GM19467 (cell line): Measurements from ENCODE around the gene LGALS3BP.
"Not testable (repeated sequence)": the region's sequence is repeated elsewhere in the genome, so short reads cannot be mapped to it uniquely, and the experiment has no call there.

ENCODE experiments used
- ATAC-seq: cut with Tn5 transposase; IDR thresholded peaks from one replicate; pipeline ENCODE4 v1.9.1; 2021; ENCODE audit warnings: mild to moderate bottlenecking, moderate library complexity; ENCODE audit not compliant: unreplicated experiment

Gene LGALS3BP

DNA sequence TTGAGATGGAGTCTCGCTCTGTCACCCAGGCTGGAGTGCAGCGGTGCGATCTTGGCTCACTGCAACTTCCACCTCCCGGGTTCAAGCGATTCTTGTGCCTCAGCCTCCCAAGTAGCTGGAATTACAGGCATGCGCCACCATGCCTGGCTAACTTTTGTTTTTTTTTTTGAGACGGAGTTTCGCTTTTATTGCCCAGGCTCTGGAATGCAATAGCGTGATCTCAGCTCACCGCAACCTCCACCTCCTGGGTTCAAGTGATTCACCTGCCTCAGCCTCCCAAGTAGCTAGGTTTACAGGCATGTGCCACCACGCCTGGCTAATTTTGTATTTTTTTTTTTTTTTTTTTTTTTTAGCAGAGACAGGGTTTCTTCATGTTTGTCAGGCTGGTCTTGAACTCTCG is 34.3 kb downstream of the LGALS3BP start:
- ATAC-seq, result not testable (repeated sequence)

DNA sequence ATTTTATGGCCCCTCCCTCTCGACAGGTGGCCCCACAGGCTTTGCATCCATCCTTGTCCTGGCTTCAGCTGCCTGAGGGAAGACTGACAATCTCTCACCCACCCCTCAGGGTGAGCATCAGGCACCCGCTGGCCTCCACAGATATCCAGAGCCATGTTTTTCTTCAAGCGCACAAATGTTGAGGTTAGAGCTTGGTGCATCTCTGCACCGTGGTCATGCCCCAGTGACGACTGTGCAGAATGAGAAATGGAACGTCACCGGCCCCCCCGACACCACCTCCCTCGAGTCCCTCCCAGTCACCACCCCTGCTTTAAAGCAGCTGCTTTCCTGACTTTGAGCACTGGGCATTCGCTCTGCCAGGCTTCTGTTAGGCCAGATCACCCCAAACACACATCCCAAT is 34.8 kb downstream of the LGALS3BP start:
- ATAC-seq, result no peak

DNA sequence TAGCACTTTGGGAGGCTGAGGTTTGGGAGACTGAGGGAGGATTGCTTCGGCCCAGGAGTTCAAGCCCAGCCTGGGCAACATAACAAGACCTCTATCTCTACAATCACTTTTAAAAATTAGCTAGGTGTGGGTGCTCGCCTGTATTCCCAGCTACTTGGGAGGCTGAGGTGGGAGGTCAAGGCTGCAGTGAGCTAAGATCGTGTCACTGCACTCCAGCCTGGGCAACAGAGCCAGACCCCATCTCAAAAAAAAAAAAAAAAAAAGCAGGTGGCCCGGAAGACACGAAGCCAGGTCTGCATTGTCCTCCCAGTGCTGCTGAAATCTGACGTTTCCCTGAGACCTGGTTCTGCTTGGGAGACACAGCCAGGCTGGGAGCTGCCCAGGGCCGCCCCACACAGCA is 35.7 kb downstream of the LGALS3BP start:
- ATAC-seq, result no peak

DNA sequence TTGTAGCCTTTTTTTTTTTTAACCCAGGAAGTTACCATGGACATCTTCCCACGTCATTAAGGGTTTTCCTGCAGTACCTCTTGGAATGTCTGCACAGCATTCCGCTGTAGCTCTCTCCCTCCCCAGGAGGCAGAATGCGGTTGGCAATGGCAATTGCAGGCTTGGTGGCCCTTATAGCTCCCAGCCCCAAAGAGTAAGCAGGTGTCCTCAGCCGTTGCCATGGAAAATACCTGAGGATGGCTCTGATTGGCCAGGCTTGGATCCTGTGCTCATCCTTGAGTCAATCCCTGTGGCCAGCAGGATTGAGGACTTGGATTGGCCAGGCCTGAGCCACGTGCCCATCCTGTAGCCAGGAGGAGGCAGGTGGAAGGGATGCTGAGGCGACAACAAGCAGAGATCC is 39.0 kb downstream of the LGALS3BP start:
- ATAC-seq, result no peak

DNA sequence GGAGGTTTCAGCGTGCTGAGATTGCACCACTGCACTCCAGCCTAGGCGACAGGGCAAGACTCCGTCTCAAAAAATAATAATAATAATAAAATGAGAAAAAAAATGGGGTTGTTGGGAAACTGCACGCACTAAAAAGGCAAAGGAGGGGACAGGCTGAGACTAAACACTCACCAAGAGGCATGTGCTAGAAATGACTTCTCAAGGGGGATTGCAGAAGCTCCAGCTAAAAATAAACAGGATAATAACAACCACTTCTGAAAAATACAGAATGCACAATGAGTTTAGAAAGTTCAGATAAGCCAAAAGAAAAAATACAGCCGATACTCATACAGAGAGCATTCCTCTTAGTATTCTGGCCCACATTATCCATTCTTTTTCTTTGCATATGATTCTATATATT is 39.5 kb downstream of the LGALS3BP start:
- no peak for ATAC-seq

DNA sequence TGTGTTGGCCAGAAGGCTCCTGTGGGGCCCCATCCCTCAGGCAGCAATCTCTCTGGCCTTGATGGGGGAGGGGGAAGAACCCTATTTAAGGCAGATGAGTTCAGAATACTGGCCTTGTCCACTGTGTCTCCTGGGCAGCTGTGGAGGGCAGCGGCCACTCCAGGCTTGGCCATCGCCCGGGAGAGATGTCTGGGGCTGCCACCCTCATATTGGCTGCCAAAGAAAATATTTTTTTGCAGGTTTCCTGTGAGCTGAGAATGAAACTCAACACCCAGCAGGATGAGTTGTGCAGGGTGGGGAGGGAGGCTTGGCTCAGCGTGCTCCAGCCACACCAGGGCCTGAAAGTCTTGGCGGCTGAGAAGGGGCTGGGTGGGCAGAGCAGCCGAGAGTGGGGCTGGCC is 40.1 kb downstream of the LGALS3BP start:
- no peak for ATAC-seq

DNA sequence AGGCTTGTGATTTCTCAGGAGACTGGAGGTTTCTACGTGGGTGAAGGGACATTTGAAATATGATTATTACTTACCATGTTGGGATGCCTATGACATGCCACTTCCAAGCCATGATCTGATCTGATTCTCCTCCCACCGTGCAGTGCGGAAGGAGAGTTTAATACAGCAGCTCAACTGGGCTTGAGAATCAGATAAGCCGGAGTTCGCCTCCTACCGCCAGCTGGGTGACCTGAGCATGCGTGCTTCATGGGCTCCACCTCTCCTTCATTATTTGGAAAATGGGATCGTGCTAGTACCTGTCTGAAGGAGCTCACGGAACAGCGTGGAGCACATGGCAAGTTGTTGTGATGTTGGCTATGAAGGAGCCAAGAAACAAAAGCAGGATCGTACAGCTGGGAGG is 42.2 kb downstream of the LGALS3BP start:
- ATAC-seq, result no peak

DNA sequence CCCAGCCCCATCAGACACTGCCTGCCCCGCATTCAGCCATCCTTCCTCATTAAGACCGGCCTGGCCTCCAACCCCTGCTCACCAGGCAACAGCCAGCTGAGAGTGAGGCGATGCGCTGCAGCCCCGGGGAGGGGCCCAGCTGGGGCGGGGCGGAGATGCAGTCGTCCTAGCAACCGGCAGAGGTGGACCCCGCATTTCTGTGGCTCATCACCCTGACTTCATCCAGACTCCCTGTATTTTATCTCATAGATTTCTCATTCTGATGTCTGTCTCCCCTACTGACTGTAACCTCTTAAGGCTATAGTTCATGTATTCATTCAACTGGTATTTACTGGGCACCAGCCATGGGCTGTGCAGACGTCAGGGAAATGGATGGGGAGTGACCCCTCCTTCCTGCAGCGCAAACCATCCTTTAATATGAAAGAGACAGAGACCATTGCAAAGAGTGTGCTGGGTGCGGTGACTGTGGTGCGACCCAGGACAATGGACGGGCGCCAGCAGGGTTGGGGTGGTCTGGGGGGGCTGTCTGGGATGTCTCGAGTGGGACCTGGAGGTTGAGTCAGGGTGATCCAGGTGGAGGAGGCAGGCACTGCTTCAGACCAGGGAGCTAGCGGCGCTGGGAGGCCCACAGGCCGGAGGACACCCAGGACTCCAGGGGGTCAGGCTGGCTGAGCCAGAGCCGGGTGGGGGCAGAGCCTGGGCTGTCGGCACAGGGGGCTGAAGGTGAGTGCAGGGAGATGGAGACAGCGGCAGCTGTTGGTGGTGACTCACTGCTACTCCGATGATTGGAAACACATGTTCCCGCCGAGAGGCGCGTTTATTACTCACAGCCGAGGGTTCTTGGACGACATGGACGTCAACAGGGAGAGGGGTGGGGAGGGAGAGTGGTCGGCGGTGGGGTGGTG is 44.1 kb downstream of the LGALS3BP start:
- no peak for ATAC-seq

DNA sequence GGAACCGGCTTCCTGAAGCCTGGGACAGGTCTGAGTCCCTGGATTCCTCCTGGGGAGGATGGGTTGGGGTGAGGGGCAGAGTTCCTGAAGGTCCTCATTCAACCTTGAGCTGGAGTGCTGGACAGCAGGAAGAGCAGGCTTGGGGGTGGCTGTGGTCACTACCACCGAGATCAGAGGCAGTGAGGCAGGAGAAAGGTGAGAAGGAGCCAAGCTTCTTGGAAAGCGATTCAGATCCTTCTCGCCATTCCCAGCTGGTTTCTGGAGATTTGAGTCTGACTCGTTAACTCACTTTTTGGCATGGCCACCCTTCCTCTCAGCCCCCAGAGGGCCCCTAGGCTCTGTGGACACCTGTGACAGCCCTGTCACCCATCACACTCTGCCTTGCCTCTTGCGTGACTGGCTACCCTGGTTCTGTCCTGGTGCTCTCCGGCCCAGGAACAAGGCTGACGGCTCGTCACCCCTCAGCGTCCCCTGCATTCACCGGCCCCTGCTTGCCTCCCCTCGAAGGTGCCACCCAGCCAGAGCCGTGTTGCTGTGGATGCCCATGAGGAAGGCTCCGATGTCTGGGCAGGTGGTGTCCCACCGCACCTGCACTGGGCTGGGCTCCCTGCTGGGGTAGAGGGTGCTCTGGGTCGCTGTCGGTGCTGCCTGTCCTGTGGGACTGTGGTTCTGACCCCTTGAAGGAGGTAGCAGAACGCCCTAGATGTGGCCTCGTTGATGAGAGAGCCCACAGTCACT is 44.9 kb downstream of the LGALS3BP start:
- ATAC-seq, result no peak

DNA sequence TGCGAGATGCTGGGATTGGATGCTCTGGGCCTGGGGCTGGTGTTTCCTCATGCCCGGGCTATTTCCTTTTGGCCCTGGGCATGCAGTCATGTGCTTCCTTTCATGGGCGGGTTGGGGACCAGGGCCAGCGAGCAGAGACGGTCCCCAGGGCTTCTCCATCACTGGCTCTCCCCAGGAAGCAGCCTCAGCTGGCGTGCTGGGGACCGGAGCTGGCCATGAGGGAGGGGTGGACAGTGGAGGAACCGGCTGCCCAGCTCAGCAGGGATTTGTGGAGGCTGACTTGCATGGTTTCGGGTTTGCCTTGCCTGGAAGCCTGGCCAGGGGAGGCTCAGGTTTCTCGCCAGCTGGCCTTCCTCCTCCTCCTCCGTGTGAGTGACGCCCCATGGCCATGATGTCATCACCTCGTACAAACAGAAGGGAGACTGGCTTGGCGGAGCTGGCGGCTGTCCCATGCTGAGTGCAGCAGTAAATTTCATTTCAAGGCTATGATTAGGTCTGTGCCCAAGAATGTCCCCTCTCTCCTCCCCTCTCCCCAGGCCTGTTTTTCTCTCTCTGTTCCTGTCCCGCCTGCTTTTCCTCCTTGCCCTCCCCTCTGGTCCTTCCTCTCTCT is 45.7 kb downstream of the LGALS3BP start:
- no peak for ATAC-seq

DNA sequence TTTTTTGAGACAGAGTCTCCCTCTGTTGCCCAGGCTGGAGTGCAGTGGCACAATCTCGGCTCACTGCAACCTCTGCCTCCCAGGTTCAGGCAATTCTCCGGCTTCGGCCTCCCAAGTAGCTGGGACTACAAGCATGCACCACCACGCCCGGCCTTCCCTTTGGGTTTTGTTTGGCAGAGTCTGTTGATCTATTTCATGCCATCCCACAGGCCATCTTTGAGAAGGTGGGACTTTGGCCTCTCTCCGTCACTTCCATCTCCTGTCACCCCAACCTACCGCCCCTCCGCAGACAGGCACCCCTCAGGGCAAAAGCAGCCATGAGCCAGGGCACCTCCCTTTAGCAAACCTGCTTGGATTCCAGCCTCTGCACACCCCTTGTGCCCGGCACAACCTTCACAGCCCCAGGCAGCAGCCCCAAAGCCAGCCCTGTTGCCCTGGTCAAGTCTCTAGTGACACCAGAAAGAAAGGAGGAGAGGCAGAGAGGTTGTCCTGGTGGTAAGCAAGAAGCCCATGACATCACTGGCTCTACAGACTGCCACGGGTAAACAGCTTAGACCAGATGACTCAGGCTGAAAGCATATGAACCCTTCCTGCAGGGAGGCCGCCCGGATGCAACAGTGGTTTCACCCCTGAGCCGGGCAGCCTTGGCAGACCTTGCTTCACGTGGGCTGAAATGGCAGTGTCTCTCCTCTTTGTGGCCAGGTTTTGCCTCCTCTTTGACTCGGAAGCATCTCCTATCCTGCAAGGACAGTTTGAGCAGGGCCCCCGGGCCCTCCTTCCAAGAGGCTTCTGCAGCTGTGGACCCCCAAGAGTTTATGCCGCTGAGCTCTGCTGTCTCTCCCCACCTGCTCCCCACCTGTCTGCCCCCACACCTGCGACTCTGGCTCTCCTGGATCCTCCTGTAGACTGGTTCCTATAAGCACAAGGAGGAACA is 46.4 kb downstream of the LGALS3BP start:
- ATAC-seq, result no peak

DNA sequence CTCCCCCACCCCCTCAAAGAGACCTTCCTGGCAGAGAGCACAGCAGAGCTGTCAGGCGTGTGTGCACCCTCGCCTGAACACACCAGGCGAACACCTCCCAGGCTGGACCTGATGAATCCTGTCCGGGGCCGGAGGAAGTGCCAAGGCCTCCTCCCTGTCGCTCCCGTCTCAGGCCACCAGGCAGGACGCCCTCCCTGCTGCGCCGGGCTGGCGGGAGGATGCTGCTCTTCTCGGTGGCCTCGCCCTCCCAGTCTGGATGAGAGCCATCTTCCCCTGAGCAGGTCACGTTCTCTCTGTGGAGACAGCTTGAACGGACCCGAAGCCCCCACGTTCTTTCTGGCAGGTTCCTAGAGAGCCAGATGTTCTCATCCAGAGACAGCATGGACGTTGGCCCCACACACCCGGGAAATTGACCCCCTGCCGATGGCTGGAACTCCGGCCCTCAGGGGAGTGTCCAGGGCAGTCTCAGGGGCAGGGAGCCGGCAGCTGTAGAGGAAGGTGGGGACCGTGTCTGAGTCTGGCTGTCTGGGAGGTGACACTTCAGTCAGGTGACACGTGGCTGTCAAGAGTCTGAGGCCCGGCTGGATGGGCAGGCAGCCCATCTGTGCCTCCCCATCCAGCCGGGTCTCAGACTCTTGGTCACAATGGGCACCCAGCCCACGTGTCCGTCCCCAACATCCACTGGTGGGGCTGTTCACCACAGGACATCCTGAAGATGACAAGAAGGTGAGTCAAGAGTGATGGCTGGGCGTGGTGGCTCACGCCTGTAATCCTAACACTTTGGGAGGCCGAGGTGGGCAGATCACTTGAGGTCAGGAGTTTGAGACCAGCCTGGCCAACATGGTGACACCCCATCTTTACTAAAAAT is 49.6 kb downstream of the LGALS3BP start:
- ATAC-seq, result no peak

DNA sequence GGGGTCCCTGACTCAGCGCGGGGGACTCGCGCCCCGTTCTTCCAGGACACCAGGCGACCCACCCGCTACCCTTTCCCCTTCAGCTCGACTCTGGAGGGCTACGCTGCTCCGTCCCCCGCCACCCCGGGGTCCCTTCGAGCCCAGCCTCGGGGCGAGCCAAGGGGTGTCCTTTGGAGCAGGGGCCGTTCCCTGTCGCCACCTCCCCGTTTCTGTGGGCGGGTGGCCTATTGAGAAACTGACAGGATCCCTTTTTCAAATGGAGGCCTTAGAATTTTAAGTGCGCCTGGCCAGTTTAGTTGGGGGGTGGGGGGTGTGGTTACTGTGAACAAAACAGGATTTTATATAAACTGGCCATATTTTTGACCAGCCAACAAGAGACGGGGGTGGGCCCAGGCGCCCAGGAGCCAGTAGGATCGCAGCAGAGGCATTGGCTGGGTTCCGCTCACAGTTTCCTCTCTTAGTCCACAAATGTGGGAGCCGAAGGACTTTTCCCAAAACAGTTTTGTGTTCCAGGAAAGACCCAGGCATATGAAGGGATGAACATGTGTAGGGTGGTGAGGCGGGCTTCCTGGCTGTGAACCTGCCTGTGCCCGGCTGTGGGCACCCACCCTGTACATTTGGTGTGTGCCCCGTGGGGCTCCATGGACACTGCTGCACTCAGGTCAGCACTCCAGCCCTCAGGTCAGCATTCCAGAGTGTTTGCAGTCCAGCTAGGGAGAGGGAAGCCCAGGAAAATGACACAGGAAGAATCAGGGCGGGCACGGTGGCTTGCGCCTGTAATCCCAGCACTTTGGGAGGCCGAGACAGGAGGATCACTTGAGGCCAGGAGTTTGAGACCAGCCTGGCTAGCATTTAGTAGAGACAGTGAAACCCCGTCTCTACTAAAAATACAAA is 53.8 kb downstream of the LGALS3BP start:
- ATAC-seq, result no peak

DNA sequence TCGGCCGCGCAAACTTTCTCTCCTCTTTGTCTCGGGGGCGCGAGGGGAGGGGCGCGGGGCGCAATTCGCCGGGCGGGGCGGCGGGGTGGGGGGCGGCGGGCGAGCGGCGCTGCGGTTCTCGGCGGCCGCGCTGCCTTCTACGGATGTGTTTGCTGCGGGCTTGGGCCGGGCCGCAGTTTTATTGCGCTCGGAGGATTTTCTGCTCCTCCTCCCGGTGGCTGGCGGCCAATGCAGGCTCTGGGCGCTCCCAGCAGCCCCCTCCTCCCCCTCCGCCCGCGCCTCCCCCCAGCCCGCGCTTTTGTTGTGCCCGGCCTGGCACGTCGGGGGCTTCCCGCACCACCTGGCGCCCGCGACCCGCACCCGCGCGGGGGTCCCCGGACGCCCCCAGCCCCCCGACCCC is 54.5 kb downstream of the LGALS3BP start, which contains the start of gene TIMP2:
TSS of gene TIMP2 (minus strand) at position 154 of the 400 bp plus-strand sequence. CDS start 299 bp downstream, outside the sequence.
- no peak for ATAC-seq

DNA sequence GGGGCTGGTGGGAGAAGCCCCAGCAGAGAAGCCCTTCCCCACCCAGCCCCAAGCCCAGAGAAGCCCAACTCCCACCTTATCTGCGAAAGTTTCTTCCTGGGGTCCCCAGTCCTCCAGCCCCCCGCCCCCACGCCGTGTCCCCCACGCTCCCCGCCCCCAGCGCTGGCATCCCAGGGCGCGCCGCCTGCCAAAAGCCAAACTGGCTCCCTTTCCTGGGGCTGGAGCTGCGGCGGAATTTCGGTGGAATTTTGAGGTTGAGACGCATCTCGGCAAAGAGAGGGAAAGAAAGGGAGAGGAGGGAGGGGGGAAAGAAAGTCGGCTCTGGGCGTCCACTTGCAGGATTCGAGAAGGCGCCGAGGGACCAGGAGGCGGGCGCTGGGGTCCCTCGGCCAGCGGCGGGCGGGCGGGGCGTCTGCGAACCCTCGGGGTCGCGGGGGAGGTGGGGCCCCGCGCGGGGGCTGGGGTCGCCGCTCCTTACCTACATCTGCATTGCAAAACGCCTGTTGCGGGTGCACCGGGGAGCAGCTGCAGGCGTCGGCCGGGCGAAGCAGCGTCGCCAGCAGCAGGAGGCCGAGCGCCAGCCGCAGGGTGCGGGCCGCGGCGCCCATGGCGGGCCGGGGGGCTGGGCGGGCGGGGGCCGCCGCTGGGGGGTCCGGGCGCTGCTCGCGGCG is 55.1 kb downstream of the LGALS3BP start:
- ATAC-seq, result no peak

DNA sequence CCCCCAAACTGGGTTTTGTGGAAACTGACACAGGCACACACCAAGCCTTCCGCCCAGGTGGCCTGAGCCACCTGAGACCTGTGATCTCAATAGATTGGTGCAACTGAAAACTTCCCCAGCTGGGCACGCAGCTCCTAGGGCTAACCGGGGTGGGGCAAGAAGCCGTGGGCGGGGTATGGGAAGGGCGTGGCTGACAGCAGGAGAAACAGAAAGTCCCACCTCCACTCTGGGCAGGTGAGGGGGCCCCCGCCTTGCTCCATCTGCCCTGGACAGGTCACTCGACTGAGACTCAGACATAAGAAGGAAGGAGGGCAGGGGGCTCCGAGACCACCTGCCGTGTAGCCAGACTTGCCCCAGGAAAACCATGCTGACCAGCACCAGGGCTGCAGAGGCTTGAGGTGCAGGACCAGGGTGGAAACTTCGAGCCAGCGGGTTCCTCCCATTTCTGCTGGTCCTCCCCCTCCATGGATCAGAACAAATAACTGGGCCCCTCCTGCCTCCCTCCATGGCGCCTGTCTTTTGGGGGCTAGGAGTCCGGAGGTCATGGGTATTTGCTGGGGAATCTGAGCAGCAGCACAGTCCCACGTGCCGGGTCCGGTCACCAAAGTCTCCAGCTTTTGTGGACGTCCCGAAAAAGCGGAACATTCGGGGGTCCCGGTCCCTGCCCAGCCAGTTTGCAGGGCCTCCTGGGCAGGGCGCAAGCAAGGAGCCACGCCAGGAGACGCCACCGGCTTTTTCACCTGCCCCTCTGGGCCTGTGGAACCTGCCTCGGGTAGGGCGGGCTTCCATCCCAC is 55.9 kb downstream of the LGALS3BP start:
- ATAC-seq, result no peak

DNA sequence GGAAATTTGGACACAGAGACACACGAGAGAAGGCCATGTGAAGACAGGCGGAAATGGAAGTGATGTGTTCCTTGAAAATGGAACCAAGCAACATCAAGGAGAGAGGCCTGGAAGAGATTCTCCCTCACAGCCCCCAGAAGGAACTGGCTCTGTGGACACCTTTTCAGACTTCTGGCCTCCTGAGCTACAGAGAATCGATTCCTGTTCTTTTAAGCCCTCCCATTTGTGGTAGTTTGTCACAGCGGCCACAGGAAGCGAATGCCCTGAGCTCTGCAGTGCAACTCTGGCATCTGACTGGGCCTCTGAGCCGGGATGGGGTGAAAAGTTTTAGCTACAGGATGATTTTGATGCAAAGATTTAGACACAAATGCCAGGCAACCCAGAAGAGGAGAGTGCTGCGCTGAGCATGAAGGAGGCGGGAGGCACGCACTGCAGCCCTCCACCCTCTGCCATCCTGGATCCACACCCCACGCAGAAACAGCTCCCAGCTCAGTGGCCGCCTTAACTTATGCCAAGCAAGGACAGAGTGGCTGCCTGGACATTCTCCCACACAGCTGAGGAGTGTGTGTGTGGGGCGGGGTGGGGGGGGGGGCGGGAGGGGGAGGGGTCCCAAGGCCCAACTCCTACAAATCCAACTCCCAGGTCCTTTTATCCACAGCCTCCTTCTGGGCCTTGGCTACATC is 56.8 kb downstream of the LGALS3BP start:
- no peak for ATAC-seq
